RWPE2 (cell line): ENCODE measurements around the gene PTGR3.

ENCODE experiments used
- ATAC-seq: fragments of 200-7000 bp; cut with Tn5 transposase; 3 replicates; pipeline ENCODE4 v1.9.1; 2021; ENCODE audit warnings: low read depth
- DNase-seq: peaks from one replicate; pipeline ENCODE4 v3.0.0-alpha.2; 2020; ENCODE audit warnings: low spot score
- H3K27ac ChIP-seq: fragments of 450-650 bp; 2 replicates; pipeline ENCODE4 v1.5.1; 2017; ENCODE audit warnings: mild to moderate bottlenecking; ENCODE audit not compliant: poor library complexity, severe bottlenecking
- H3K27me3 ChIP-seq: fragments of 250-450 bp; sonication (Bioruptor Pico); 2 replicates; pipeline ENCODE4 v1.5.1; 2021; ENCODE audit warnings: mild to moderate bottlenecking, moderate library complexity; ENCODE audit not compliant: insufficient read depth, poor library complexity, severe bottlenecking
- H3K36me3 ChIP-seq: fragments of 250-450 bp; sonication (Bioruptor Pico); 2 replicates; pipeline ENCODE4 v1.5.1; 2020; ENCODE audit warnings: low read depth, mild to moderate bottlenecking, moderate library complexity
- H3K4me1 ChIP-seq: fragments of 250-450 bp; sonication (Bioruptor Pico); 2 replicates; pipeline ENCODE4 v1.5.1; 2021; ENCODE audit warnings: mild to moderate bottlenecking, moderate library complexity; ENCODE audit not compliant: insufficient read depth, poor library complexity, severe bottlenecking
- H3K4me3 ChIP-seq: fragments of 250-450 bp; sonication (Bioruptor Pico); 2 replicates; pipeline ENCODE4 v1.5.1; 2021; ENCODE audit warnings: mild to moderate bottlenecking, moderate library complexity; ENCODE audit not compliant: severe bottlenecking
- H3K9me3 ChIP-seq: fragments of 250-450 bp; sonication (Bioruptor Pico); 2 replicates; pipeline ENCODE4 v1.5.1; 2021; ENCODE audit warnings: mild to moderate bottlenecking, moderate library complexity; ENCODE audit not compliant: severe bottlenecking
- TF ChIP-seq, protein P1 (sequence below): fragments of 450-650 bp; IDR thresholded peaks from one replicate; pipeline ENCODE4 v1.5.1; 2017; ENCODE audit warnings: mild to moderate bottlenecking, moderate library complexity; ENCODE audit not compliant: poor library complexity, severe bottlenecking

PTGR3 gene

GRCh38 chr18:75238786-75239185, 29.8 kb upstream of the PTGR3 start:
- Histone ChIP-seq H3K36me3 (no peaks in the 10 kb centered on the region), H3K4me3 (no peak overlapping the region), H3K9me3 (no peaks in the 10 kb centered on the region), H3K27me3 (no peaks in the 10 kb centered on the region), H3K4me1 (no peaks in the 10 kb centered on the region), H3K27ac (no peak overlapping the region)
- TF ChIP-seq, protein P1, sequence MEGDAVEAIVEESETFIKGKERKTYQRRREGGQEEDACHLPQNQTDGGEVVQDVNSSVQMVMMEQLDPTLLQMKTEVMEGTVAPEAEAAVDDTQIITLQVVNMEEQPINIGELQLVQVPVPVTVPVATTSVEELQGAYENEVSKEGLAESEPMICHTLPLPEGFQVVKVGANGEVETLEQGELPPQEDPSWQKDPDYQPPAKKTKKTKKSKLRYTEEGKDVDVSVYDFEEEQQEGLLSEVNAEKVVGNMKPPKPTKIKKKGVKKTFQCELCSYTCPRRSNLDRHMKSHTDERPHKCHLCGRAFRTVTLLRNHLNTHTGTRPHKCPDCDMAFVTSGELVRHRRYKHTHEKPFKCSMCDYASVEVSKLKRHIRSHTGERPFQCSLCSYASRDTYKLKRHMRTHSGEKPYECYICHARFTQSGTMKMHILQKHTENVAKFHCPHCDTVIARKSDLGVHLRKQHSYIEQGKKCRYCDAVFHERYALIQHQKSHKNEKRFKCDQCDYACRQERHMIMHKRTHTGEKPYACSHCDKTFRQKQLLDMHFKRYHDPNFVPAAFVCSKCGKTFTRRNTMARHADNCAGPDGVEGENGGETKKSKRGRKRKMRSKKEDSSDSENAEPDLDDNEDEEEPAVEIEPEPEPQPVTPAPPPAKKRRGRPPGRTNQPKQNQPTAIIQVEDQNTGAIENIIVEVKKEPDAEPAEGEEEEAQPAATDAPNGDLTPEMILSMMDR, result no peak
- ATAC-seq (no peak), DNase-seq (no peak)

DNA sequence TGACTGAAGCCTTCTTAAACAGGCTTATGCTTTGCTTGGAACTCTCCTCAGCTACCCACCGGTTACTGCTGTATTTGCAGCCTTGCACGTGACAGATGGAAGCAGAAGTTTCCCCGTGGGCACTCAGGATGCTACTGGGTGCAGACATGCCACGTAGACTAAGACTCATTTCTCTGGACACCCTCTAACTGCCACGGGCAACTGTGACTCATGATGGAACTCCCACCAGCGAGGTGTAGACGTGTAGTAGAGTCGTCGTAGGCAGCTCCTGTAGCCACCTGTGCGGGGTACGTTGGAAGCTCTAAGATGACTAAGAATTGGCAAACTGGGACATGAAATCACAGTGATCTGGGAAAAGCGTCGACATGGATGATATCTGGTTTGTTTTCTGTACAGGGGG, 29.2 kb upstream of the PTGR3 start:
- H3K9me3 ChIP-seq, result no peaks in the 10 kb centered on the region
- no peak overlapping the region for H3K27ac ChIP-seq
- ATAC-seq (no peak), DNase-seq (no peak)
- TF ChIP-seq, protein P1, result no peak
- H3K4me1 ChIP-seq, result no peaks in the 10 kb centered on the region
- H3K27me3 ChIP-seq, result no peaks in the 10 kb centered on the region
- no peak overlapping the region for H3K4me3 ChIP-seq
- no peaks in the 10 kb centered on the region for H3K36me3 ChIP-seq

DNA sequence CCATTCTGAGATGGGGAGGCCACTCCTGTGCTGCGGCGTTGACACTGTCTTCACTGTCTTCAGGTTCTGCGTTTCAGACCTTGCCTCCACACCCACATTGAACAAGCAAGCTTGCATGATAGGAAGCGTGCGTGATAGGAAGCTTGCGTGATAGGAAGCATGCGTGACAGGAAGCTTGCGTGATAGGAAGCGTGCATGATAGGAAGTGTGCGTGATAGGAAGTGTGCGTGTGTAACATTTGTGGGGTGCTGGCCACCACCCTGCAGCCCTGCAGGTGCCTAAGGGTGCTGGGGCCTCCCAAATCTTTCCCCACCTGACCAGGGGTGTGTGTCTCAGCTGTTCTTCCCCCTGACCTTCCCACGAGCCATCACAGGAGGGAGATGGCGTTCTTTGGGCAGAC, 27.0 kb upstream of the PTGR3 start:
- H3K27me3 ChIP-seq, result no peaks in the 10 kb centered on the region
- no peaks in the 10 kb centered on the region for H3K9me3 ChIP-seq
- no peak overlapping the region for H3K4me3 ChIP-seq
- DNase-seq (no peak), ATAC-seq (no peak)
- H3K27ac ChIP-seq, result no peak overlapping the region
- TF ChIP-seq, protein P1, result no peak
- no peaks in the 10 kb centered on the region for H3K36me3 ChIP-seq
- H3K4me1 ChIP-seq, result no peaks in the 10 kb centered on the region

DNA sequence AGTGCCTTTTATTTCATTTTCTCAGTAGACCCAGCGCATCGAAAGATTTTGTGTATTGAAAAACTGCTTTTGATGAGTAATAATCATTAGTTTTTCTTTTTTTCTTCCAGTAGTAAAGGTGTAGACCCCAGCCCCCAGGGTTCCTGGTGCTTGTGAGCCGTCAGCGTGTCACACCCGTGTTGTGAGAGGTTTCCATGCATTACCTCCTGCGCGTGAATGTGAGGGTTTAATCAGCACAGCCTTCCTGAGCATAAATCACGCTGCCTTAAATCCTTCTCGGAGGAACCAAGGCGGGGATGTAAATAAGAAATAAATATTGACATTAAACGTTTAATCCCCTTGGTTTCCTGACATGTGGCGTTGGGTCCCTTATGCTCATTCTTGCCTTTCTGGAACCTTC, 26.0 kb upstream of the PTGR3 start:
- Histone ChIP-seq H3K4me3 (no peak overlapping the region), H3K27ac (no peak overlapping the region), H3K36me3 (no peaks in the 10 kb centered on the region), H3K9me3 (no peaks in the 10 kb centered on the region), H3K27me3 (no peaks in the 10 kb centered on the region), H3K4me1 (no peaks in the 10 kb centered on the region)
- no peak for DNase-seq
- no peak for ATAC-seq
- TF ChIP-seq, protein P1, result no peak

- TF ChIP-seq, protein P1, result no peak
- no peak for DNase-seq
- Histone ChIP-seq H3K36me3 (no peaks in the 10 kb centered on the region), H3K9me3 (no peaks in the 10 kb centered on the region), H3K4me3 (no peak overlapping the region), H3K27me3 (no peaks in the 10 kb centered on the region), H3K27ac (no peak overlapping the region), H3K4me1 (no peaks in the 10 kb centered on the region)
- ATAC-seq, result no peak; the same call in 2 of the 3 replicates
Observed at GRCh38 chr18:75231053-75231406, 22.1 kb upstream of the PTGR3 start.
